ENCODE results near the gene ACTR1B.
"Not testable (repeated sequence)": the region's sequence is repeated elsewhere in the genome, so short reads cannot be mapped to it uniquely, and the experiment has no call there.

DNA sequence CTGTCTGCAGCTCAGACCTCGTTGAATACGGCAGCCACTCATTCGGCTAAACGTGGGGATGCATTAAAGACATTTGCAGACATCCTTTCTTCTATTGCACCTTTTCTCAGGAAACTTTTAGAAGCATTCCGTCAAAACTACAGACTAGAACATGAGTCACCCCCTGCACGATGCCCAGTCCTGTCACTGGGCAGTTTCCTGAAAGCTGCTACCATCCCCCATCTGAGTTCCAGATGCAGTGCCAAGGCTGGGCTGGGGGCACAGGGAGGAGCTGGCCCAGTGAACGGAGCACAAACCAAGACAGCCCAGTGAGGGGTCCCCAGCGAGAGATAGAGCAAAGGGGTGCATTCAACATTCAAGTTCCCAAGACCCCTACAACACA is 37.8 kb downstream of the ACTR1B start:
- not testable (repeated sequence) for TF ChIP-seq EZH2 (IDR thresholded peaks at IDR 0.05; ENCODE audit: low read depth, unreplicated experiment); POLR2AphosphoS5 (IDR thresholded peaks at IDR 0.05; ENCODE audit: low read depth); EZH2phosphoT487 (IDR thresholded peaks at IDR 0.05; ENCODE audit: unreplicated experiment); JUNB (IDR thresholded peaks at IDR 0.05; ENCODE audit: unreplicated experiment); CREB1 (CRISPR knock-in tag; IDR thresholded peaks at IDR 0.05; ENCODE audit: low read depth); NANOG (IDR thresholded peaks at IDR 0.05; ENCODE audit: borderline replicate concordance); STAT1 (IDR thresholded peaks at IDR 0.05; ENCODE audit: unreplicated experiment); ZNF114 (CRISPR knock-in tag; IDR thresholded peaks at IDR 0.05); ZNF331 (CRISPR knock-in tag; IDR thresholded peaks at IDR 0.05; ENCODE audit: low read depth)
- TF ChIP-seq, protein P1, sequence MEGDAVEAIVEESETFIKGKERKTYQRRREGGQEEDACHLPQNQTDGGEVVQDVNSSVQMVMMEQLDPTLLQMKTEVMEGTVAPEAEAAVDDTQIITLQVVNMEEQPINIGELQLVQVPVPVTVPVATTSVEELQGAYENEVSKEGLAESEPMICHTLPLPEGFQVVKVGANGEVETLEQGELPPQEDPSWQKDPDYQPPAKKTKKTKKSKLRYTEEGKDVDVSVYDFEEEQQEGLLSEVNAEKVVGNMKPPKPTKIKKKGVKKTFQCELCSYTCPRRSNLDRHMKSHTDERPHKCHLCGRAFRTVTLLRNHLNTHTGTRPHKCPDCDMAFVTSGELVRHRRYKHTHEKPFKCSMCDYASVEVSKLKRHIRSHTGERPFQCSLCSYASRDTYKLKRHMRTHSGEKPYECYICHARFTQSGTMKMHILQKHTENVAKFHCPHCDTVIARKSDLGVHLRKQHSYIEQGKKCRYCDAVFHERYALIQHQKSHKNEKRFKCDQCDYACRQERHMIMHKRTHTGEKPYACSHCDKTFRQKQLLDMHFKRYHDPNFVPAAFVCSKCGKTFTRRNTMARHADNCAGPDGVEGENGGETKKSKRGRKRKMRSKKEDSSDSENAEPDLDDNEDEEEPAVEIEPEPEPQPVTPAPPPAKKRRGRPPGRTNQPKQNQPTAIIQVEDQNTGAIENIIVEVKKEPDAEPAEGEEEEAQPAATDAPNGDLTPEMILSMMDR (conservative IDR thresholded peaks at IDR 0.05; ENCODE audit: low read depth in 2 of 2), result not testable (repeated sequence)
- TF ChIP-seq, protein P2, sequence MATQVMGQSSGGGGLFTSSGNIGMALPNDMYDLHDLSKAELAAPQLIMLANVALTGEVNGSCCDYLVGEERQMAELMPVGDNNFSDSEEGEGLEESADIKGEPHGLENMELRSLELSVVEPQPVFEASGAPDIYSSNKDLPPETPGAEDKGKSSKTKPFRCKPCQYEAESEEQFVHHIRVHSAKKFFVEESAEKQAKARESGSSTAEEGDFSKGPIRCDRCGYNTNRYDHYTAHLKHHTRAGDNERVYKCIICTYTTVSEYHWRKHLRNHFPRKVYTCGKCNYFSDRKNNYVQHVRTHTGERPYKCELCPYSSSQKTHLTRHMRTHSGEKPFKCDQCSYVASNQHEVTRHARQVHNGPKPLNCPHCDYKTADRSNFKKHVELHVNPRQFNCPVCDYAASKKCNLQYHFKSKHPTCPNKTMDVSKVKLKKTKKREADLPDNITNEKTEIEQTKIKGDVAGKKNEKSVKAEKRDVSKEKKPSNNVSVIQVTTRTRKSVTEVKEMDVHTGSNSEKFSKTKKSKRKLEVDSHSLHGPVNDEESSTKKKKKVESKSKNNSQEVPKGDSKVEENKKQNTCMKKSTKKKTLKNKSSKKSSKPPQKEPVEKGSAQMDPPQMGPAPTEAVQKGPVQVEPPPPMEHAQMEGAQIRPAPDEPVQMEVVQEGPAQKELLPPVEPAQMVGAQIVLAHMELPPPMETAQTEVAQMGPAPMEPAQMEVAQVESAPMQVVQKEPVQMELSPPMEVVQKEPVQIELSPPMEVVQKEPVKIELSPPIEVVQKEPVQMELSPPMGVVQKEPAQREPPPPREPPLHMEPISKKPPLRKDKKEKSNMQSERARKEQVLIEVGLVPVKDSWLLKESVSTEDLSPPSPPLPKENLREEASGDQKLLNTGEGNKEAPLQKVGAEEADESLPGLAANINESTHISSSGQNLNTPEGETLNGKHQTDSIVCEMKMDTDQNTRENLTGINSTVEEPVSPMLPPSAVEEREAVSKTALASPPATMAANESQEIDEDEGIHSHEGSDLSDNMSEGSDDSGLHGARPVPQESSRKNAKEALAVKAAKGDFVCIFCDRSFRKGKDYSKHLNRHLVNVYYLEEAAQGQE (IDR thresholded peaks at IDR 0.05; ENCODE audit: unreplicated experiment), result not testable (repeated sequence)
- TF ChIP-seq, protein P3, sequence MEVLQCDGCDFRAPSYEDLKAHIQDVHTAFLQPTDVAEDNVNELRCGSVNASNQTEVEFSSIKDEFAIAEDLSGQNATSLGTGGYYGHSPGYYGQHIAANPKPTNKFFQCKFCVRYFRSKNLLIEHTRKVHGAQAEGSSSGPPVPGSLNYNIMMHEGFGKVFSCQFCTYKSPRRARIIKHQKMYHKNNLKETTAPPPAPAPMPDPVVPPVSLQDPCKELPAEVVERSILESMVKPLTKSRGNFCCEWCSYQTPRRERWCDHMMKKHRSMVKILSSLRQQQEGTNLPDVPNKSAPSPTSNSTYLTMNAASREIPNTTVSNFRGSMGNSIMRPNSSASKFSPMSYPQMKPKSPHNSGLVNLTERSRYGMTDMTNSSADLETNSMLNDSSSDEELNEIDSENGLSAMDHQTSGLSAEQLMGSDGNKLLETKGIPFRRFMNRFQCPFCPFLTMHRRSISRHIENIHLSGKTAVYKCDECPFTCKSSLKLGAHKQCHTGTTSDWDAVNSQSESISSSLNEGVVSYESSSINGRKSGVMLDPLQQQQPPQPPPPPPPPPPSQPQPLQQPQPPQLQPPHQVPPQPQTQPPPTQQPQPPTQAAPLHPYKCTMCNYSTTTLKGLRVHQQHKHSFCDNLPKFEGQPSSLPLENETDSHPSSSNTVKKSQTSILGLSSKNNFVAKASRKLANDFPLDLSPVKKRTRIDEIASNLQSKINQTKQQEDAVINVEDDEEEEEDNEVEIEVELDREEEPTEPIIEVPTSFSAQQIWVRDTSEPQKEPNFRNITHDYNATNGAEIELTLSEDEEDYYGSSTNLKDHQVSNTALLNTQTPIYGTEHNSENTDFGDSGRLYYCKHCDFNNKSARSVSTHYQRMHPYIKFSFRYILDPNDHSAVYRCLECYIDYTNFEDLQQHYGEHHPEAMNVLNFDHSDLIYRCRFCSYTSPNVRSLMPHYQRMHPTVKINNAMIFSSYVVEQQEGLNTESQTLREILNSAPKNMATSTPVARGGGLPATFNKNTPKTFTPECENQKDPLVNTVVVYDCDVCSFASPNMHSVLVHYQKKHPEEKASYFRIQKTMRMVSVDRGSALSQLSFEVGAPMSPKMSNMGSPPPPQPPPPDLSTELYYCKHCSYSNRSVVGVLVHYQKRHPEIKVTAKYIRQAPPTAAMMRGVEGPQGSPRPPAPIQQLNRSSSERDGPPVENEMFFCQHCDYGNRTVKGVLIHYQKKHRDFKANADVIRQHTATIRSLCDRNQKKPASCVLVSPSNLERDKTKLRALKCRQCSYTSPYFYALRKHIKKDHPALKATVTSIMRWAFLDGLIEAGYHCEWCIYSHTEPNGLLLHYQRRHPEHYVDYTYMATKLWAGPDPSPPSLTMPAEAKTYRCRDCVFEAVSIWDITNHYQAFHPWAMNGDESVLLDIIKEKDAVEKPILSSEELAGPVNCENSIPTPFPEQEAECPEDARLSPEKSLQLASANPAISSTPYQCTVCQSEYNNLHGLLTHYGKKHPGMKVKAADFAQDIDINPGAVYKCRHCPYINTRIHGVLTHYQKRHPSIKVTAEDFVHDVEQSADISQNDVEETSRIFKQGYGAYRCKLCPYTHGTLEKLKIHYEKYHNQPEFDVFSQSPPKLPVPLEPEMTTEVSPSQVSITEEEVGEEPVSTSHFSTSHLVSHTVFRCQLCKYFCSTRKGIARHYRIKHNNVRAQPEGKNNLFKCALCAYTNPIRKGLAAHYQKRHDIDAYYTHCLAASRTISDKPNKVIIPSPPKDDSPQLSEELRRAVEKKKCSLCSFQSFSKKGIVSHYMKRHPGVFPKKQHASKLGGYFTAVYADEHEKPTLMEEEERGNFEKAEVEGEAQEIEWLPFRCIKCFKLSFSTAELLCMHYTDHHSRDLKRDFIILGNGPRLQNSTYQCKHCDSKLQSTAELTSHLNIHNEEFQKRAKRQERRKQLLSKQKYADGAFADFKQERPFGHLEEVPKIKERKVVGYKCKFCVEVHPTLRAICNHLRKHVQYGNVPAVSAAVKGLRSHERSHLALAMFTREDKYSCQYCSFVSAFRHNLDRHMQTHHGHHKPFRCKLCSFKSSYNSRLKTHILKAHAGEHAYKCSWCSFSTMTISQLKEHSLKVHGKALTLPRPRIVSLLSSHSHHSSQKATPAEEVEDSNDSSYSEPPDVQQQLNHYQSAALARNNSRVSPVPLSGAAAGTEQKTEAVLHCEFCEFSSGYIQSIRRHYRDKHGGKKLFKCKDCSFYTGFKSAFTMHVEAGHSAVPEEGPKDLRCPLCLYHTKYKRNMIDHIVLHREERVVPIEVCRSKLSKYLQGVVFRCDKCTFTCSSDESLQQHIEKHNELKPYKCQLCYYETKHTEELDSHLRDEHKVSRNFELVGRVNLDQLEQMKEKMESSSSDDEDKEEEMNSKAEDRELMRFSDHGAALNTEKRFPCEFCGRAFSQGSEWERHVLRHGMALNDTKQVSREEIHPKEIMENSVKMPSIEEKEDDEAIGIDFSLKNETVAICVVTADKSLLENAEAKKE (CRISPR knock-in tag; IDR thresholded peaks at IDR 0.05), result not testable (repeated sequence)
- TF ChIP-seq, protein P4, sequence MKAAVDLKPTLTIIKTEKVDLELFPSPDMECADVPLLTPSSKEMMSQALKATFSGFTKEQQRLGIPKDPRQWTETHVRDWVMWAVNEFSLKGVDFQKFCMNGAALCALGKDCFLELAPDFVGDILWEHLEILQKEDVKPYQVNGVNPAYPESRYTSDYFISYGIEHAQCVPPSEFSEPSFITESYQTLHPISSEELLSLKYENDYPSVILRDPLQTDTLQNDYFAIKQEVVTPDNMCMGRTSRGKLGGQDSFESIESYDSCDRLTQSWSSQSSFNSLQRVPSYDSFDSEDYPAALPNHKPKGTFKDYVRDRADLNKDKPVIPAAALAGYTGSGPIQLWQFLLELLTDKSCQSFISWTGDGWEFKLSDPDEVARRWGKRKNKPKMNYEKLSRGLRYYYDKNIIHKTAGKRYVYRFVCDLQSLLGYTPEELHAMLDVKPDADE (IDR thresholded peaks at IDR 0.05), result not testable (repeated sequence)

Data from GM23338 (cell line).